PC-9 (cell line): ENCODE measurements around the gene SH3RF1. TPM values are rescaled to one million over a fixed set of nuclear protein-coding genes. Genes with fewer than 3 reads are reported as not detected.

Experiments
- BruUV-seq: library from RNA; stranded (reverse); fragments of 400-500 nt; replicated peaks from 2 replicates; lab custom pipeline; 2021; lab: Mats Ljungman, UMichigan
- CTCF ChIA-PET: fragments of 300-600 bp; sonication (Branson Sonifier 250); formaldehyde crosslinking; loops from one replicate; lab custom pipeline; 2022; ENCODE audit warnings: antibody characterized with exemption; lab: Charles Lee
- POLR2A ChIA-PET: fragments of 300-600 bp; sonication (Branson Sonifier 250); formaldehyde crosslinking; loops from one replicate; lab custom pipeline; 2022; ENCODE audit warnings: antibody characterized with exemption; ENCODE audit not compliant: unreplicated experiment; lab: Charles Lee
- DNase-seq, 2 experiments: peaks; one replicate each; pipeline versions ENCODE4 v3.0.0 to v3.0.0-alpha.2; 2015 to 2022; ENCODE audit warnings: mixed read lengths in 1 of 2
- H2AFZ ChIP-seq: fragments of 200-600 bp; sonication (generic); 2 replicates; pipeline ENCODE4 v1.8.1; 2017; ENCODE audit warnings: antibody characterized with exemption
- H3F3A ChIP-seq: fragments of 200-600 bp; sonication (generic); 2 replicates; pipeline ENCODE4 v1.8.1; 2017; ENCODE audit warnings: antibody characterized with exemption, mild to moderate bottlenecking, low read depth; ENCODE audit not compliant: insufficient read depth
- H3K27ac ChIP-seq: fragments of 200-600 bp; sonication (generic); 2 replicates; pipeline ENCODE4 v1.6.1; 2016; ENCODE audit warnings: mixed run types
- H3K27me3 ChIP-seq: fragments of 200-600 bp; sonication (generic); 2 replicates; pipeline ENCODE4 v1.6.1; 2016; ENCODE audit warnings: low read depth, mixed run types; ENCODE audit not compliant: insufficient read depth
- H3K36me3 ChIP-seq: fragments of 200-600 bp; sonication (generic); 2 replicates; pipeline ENCODE4 v1.6.1; 2016; ENCODE audit warnings: low read depth, mixed run types
- H3K4me1 ChIP-seq: fragments of 200-600 bp; sonication (generic); replicated peaks from 2 replicates; pipeline ENCODE4 v1.6.1; 2016; ENCODE audit warnings: mixed run types; ENCODE audit not compliant: insufficient read depth
- H3K4me2 ChIP-seq: fragments of 200-600 bp; sonication (generic); 2 replicates; pipeline ENCODE4 v1.6.1; 2017; ENCODE audit warnings: mixed run types
- H3K4me3 ChIP-seq: fragments of 200-600 bp; sonication (generic); 2 replicates; pipeline ENCODE4 v1.6.1; 2016; ENCODE audit warnings: mixed run types
- H3K79me2 ChIP-seq: fragments of 200-600 bp; sonication (generic); 2 replicates; pipeline ENCODE4 v1.6.1; 2017; ENCODE audit warnings: low read depth, mixed run types
- H3K9me2 ChIP-seq: fragments of 200-600 bp; sonication (generic); 2 replicates; pipeline ENCODE4 v1.8.1; 2017; ENCODE audit warnings: mild to moderate bottlenecking; ENCODE audit not compliant: insufficient read depth
- H3K9me3 ChIP-seq: fragments of 200-600 bp; sonication (generic); 2 replicates; pipeline ENCODE4 v1.8.1; 2016; ENCODE audit warnings: low read depth; ENCODE audit not compliant: insufficient read depth
- H4K20me1 ChIP-seq: fragments of 200-600 bp; sonication (generic); 2 replicates; pipeline ENCODE4 v1.8.1; 2017; ENCODE audit not compliant: insufficient read depth
- EZH2 ChIP-seq: fragments of 200-600 bp; sonication (generic); IDR thresholded peaks from 2 replicates; pipeline ENCODE4 v1.8.0; 2017; ENCODE audit warnings: antibody characterized with exemption, low read depth
- intact Hi-C: fragments of 100-400 bp; cut with micrococcal nuclease; formaldehyde crosslinking; loops from one replicate; pipeline ENCODE4 v1.10.0; 2022; ENCODE audit not compliant: unreplicated experiment
- total RNA-seq: library from RNA; stranded (reverse); gene quantifications from 2 replicates; pipeline ENCODE4 v1.2.3, GENCODE V29; 2021
- TF ChIP-seq, protein P1 (sequence below): fragments of 200-600 bp; sonication (generic); conservative IDR thresholded peaks from 2 replicates; pipeline ENCODE4 v1.6.1; 2017; ENCODE audit warnings: mixed run types, antibody characterized with exemption, mild to moderate bottlenecking, moderate library complexity

SH3RF1 gene
- total RNA-seq, 1 experiment from 2014 or later = 26.4 TPM

DNA sequence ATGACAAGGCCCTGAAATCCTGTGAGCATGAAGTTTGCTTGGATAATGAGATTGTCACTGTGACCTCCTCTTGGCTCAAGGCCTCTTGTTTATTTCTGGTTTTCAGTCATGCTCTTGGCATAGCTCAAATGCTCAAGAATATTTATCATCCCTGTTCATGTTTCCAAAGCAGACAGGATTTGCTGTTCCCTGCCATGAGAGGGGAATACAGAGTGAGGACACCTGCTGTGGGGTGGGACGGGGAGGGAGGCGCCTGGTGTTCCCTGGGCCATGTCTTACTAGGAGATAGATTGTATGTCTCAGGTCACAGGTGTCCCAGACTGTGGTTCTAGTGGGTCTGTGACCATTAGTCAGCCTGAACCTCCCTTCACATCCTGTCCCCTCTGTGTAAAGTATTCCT lies 34.9 kb upstream of the SH3RF1 start:
- H3K9me3 ChIP-seq = no peaks in the 10 kb centered on the region; the same call in 1 of the 2 replicates
- no peaks in the 10 kb centered on the region for H3K4me1 ChIP-seq
- H2AFZ ChIP-seq = no peak overlapping the region
- TF ChIP-seq, protein P1, sequence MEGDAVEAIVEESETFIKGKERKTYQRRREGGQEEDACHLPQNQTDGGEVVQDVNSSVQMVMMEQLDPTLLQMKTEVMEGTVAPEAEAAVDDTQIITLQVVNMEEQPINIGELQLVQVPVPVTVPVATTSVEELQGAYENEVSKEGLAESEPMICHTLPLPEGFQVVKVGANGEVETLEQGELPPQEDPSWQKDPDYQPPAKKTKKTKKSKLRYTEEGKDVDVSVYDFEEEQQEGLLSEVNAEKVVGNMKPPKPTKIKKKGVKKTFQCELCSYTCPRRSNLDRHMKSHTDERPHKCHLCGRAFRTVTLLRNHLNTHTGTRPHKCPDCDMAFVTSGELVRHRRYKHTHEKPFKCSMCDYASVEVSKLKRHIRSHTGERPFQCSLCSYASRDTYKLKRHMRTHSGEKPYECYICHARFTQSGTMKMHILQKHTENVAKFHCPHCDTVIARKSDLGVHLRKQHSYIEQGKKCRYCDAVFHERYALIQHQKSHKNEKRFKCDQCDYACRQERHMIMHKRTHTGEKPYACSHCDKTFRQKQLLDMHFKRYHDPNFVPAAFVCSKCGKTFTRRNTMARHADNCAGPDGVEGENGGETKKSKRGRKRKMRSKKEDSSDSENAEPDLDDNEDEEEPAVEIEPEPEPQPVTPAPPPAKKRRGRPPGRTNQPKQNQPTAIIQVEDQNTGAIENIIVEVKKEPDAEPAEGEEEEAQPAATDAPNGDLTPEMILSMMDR = no peak
- TF ChIP-seq EZH2 = no peak
- H3K4me3 ChIP-seq = no peak overlapping the region
- no peaks in the 10 kb centered on the region for H3K79me2 ChIP-seq
- no peaks in the 10 kb centered on the region for H3K27me3 ChIP-seq
- no peak for DNase-seq
- ChIA-PET POLR2A (interaction anchor here (0.6 kb wide), 1 partner anchor 480 kb away, joined by 3 read pairs; no protein-coding TSS in a partner anchor), CTCF (interaction anchor here (0.6 kb wide), 1 partner anchor 168 kb away, joined by 5 read pairs; no protein-coding TSS in a partner anchor)
- BruUV-seq = no TSS peak
- no peaks in the 10 kb centered on the region for H3K36me3 ChIP-seq
- no peaks in the 10 kb centered on the region for H3K9me2 ChIP-seq
- intact Hi-C loops = no loop called here
- H3K27ac ChIP-seq = no peak overlapping the region
- H4K20me1 ChIP-seq = no peaks in the 10 kb centered on the region
- H3K4me2 ChIP-seq = no peak overlapping the region
- H3F3A ChIP-seq = no peaks in the 10 kb centered on the region

DNA sequence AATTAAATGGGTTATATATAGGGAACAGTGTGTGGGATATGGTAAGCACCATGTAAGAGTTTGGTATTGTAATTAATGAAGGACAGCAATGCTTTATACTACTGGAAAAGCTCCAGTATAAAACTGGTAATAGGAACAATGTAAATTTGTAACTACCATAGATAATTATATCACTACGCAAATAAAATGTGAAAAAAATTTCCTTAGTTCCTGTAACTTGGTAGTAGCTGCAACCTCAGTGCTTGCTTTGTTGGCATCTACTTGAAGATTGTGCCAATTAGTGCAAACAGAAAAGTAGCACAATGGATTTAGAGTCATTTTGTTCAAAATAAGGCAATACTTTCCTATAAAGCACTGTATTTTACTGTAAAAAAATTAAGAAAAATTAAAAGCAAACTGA lies 34.4 kb upstream of the SH3RF1 start:
- no peak overlapping the region for H3K27ac ChIP-seq
- H4K20me1 ChIP-seq = no peaks in the 10 kb centered on the region
- H3K36me3 ChIP-seq = no peaks in the 10 kb centered on the region
- H3K4me2 ChIP-seq = no peak overlapping the region
- ChIA-PET POLR2A (interaction anchor here (0.6 kb wide), 1 partner anchor 479 kb away, joined by 3 read pairs; no protein-coding TSS in a partner anchor), CTCF (interaction anchor here (0.6 kb wide), 1 partner anchor 167 kb away, joined by 5 read pairs; no protein-coding TSS in a partner anchor)
- no peak for DNase-seq
- no peaks in the 10 kb centered on the region for H3K79me2 ChIP-seq
- no peak overlapping the region for H3K4me3 ChIP-seq
- intact Hi-C loops = no loop called here
- BruUV-seq = no TSS peak
- H2AFZ ChIP-seq = no peak overlapping the region
- no peaks in the 10 kb centered on the region for H3K27me3 ChIP-seq
- TF ChIP-seq, protein P1 = no peak
- no peak for TF ChIP-seq EZH2
- no peaks in the 10 kb centered on the region for H3K4me1 ChIP-seq
- no peaks in the 10 kb centered on the region; the same call in 1 of the 2 replicates for H3K9me3 ChIP-seq
- H3F3A ChIP-seq = no peaks in the 10 kb centered on the region
- no peaks in the 10 kb centered on the region for H3K9me2 ChIP-seq

DNA sequence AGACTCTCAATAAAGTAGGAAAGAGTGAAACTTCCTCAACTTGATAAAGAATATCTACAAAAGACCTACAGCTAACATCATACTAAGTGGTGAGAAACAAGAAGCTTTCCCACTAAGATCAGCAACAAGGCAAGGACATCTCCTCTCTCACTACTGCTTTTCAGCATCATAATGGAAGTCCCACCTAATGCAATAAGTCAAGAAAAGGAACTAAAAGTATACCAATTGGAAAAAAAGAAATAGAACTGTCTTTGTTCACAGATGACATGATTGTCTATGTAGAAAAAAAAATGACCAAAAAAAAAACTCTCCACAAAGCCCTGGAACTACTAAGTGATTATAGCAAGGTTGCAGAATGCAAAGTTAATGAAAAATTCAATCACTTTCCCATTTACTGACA lies 25.1 kb upstream of the SH3RF1 start:
- Histone ChIP-seq H3K4me2 (no peak overlapping the region), H3K9me2 (no peaks in the 10 kb centered on the region), H3K9me3 (no peaks in the 10 kb centered on the region), H3K36me3 (no peaks in the 10 kb centered on the region), H3F3A (no peaks in the 10 kb centered on the region), H2AFZ (no peak overlapping the region), H3K27ac (no peak overlapping the region), H4K20me1 (no peaks in the 10 kb centered on the region), H3K27me3 (no peaks in the 10 kb centered on the region), H3K4me1 (no peaks in the 10 kb centered on the region), H3K4me3 (no peak overlapping the region), H3K79me2 (no peaks in the 10 kb centered on the region)
- TF ChIP-seq, protein P1 = no peak
- TF ChIP-seq EZH2 = no peak
- intact Hi-C loops = no loop called here
- POLR2A ChIA-PET = no interaction called here
- CTCF ChIA-PET = no interaction called here
- DNase-seq = no peak
- no TSS peak for BruUV-seq
